Duodenal mucosa (tissue), 2 donors: ENCODE results near the gene ACSL5.
"Not testable (repeated sequence)": the region's sequence is repeated elsewhere in the genome, so short reads cannot be mapped to it uniquely, and the experiment has no call there.

ENCODE experiments used
- H3K27ac ChIP-seq: one replicate; pipeline ENCODE4 v1.7.0; 2013; ENCODE audit warnings: low read depth, low read length
- H3K27me3 ChIP-seq, 2 donors: one replicate each; pipeline ENCODE4 v1.7.0; 2013; ENCODE audit warnings: low read length in 2 of 2, control low read depth in 1 of 2; ENCODE audit not compliant: insufficient read depth in 2 of 2, control insufficient read depth in 1 of 2
- H3K36me3 ChIP-seq, 2 donors: one replicate each; pipeline ENCODE4 v1.7.0; 2013; ENCODE audit warnings: low read length in 2 of 2, control low read depth in 1 of 2; ENCODE audit not compliant: insufficient read depth in 2 of 2, control insufficient read depth in 1 of 2
- H3K4me1 ChIP-seq, 2 donors: one replicate each; pipeline ENCODE4 v1.7.0; 2013; ENCODE audit warnings: low read length in 2 of 2, control low read depth in 1 of 2; ENCODE audit not compliant: insufficient read depth in 2 of 2, control insufficient read depth in 1 of 2
- H3K4me3 ChIP-seq, 2 donors: one replicate each; pipeline ENCODE4 v1.7.0; 2013; ENCODE audit warnings: low read length in 2 of 2, low read depth in 1 of 2
- H3K9ac ChIP-seq, 2 donors: one replicate each; pipeline ENCODE4 v1.7.0; 2013; ENCODE audit warnings: low read length in 2 of 2, low read depth in 1 of 2
- H3K9me3 ChIP-seq, 2 donors: one replicate each; pipeline ENCODE4 v1.7.0; 2013; ENCODE audit warnings: low read length in 2 of 2, control low read depth in 1 of 2; ENCODE audit not compliant: control insufficient read depth in 1 of 2

Gene ACSL5

GRCh38 chr10:112448888-112449287 is 75.0 kb downstream of the ACSL5 start:
- H3K36me3 ChIP-seq = peaks cover under 1 to 13% of the 10 kb centered on the region in 2 donors
- H3K4me1 ChIP-seq = peaks cover 20 to 23% of the 10 kb centered on the region in 2 donors
- no peak overlapping the region for H3K4me3 ChIP-seq
- H3K9me3 ChIP-seq = no peaks in the 10 kb centered on the region
- H3K9ac ChIP-seq = no peak overlapping the region
- no peaks in the 10 kb centered on the region for H3K27me3 ChIP-seq
- H3K27ac ChIP-seq = no peak overlapping the region

- H3K4me1 ChIP-seq = no peaks in the 10 kb centered on the region
- no peak overlapping the region for H3K27ac ChIP-seq
- no peaks in the 10 kb centered on the region for H3K27me3 ChIP-seq
- H3K36me3 ChIP-seq = peaks cover 0 to 4% of the 10 kb centered on the region in 2 donors
- H3K4me3 ChIP-seq = no peak overlapping the region
- H3K9me3 ChIP-seq = no peaks in the 10 kb centered on the region
- H3K9ac ChIP-seq = no peak overlapping the region
Observed at GRCh38 chr10:112454910-112455779, 81.2 kb downstream of the ACSL5 start.

- no peak overlapping the region for H3K9ac ChIP-seq
- H3K27ac ChIP-seq = no peak overlapping the region
Observed at GRCh38 chr10:112456533-112456932, 82.6 kb downstream of the ACSL5 start.

GRCh38 chr10:112460366-112460765 is 86.5 kb downstream of the ACSL5 start:
- Histone ChIP-seq H3K27ac (no peak overlapping the region), H3K9ac (no peak overlapping the region), H3K4me1 (no peaks in the 10 kb centered on the region), H3K27me3 (no peaks in the 10 kb centered on the region), H3K36me3 (peaks cover 16 to 21% of the 10 kb centered on the region in 2 donors), H3K9me3 (no peaks in the 10 kb centered on the region), H3K4me3 (no peak overlapping the region)

More at GRCh38 chr10:112456533-112456932, 82.6 kb downstream of the ACSL5 start:
- no peaks in the 10 kb centered on the region for H3K9me3 ChIP-seq
- H3K27me3 ChIP-seq = no peaks in the 10 kb centered on the region
- H3K4me3 ChIP-seq = no peak overlapping the region
- peaks cover 8% of the 10 kb centered on the region in 2 donors for H3K36me3 ChIP-seq
- H3K4me1 ChIP-seq = no peaks in the 10 kb centered on the region

- Histone ChIP-seq H3K9me3 (no peaks in the 10 kb centered on the region), H3K9ac (no peak overlapping the region), H3K27ac (no peak overlapping the region), H3K27me3 (no peaks in the 10 kb centered on the region), H3K4me3 (no peak overlapping the region), H3K36me3 (peaks cover 14 to 25% of the 10 kb centered on the region in 2 donors), H3K4me1 (no peaks in the 10 kb centered on the region)
Observed at GRCh38 chr10:112461029-112461887, 87.3 kb downstream of the ACSL5 start.

- not testable (repeated sequence) for H3K27ac ChIP-seq, H3K4me3 ChIP-seq, H3K4me1 ChIP-seq, H3K27me3 ChIP-seq, H3K9ac ChIP-seq, H3K9me3 ChIP-seq
- H3K36me3 ChIP-seq = peaks cover 14 to 29% of the 10 kb centered on the region in 2 donors
Observed at GRCh38 chr10:112464074-112464473, 90.2 kb downstream of the ACSL5 start.

- Histone ChIP-seq H3K4me3 (no peak overlapping the region), H3K9ac (no peak overlapping the region), H3K36me3 (peaks cover 18 to 34% of the 10 kb centered on the region in 2 donors), H3K9me3 (no peaks in the 10 kb centered on the region), H3K27me3 (no peaks in the 10 kb centered on the region), H3K4me1 (no peaks in the 10 kb centered on the region), H3K27ac (no peak overlapping the region)
Observed at GRCh38 chr10:112465299-112465883, 91.5 kb downstream of the ACSL5 start.

- Histone ChIP-seq H3K36me3 (peaks cover 13 to 24% of the 10 kb centered on the region in 2 donors), H3K9me3 (no peaks in the 10 kb centered on the region), H3K27ac (no peak overlapping the region), H3K4me1 (no peaks in the 10 kb centered on the region), H3K9ac (no peak overlapping the region), H3K4me3 (no peak overlapping the region), H3K27me3 (no peaks in the 10 kb centered on the region)
Observed at GRCh38 chr10:112466802-112467201, 92.9 kb downstream of the ACSL5 start.

- H3K27me3 ChIP-seq = no peaks in the 10 kb centered on the region
Observed at GRCh38 chr10:112467541-112468075, 93.7 kb downstream of the ACSL5 start.

More at GRCh38 chr10:112467541-112468075, 93.7 kb downstream of the ACSL5 start:
- Histone ChIP-seq H3K4me3 (no peak overlapping the region), H3K36me3 (peaks cover 13 to 24% of the 10 kb centered on the region in 2 donors), H3K9me3 (no peaks in the 10 kb centered on the region), H3K27ac (no peak overlapping the region), H3K9ac (no peak overlapping the region), H3K4me1 (peaks cover 0 to 5% of the 10 kb centered on the region in 2 donors)
